Measurements from ENCODE around the gene PDZD7.

PDZD7 gene

DNA sequence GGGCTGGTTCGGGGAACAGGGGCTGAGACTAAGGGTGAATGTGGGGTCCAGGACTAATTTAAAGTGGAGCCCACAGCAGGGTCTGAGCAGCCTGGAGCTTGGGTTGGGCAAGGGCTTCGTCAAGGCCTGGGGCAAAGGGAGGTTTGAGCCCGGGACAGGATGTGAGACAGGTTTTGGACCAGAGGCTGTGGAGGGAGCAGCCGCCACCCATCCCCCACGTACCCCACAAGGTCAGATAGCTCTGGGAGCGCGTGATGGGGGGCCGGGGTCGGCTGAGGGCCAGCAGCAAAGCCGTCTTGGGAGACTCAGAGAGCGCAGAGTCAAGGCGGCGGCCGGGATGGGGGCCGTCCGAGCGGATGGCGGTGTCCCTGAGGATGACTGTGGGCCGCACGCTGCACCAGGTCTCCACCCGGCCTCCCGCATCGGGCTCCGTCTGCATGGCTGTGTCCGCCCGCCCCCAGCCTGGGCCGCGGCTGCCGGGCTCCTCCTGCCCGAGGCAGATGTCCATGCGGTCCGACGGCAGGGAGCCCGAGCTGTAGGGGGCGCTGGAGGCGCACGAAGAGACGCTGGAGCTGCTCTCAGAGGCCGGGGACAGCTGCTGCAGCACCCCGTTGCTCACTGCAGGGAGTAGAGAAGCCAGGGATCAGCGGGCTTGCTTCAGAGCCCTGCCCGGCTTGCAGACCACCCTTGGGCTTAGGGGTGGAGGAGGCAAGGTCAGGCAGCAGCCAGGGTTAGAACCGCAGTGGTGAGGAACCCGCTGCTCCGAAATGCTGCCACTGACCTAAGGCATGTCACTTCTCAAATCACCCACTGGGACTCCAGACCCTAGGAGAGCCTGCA, 12.1 kb downstream of the PDZD7 start:
- peak; percentile 79 for DNase-seq (ENCODE audit: low read depth)

DNA sequence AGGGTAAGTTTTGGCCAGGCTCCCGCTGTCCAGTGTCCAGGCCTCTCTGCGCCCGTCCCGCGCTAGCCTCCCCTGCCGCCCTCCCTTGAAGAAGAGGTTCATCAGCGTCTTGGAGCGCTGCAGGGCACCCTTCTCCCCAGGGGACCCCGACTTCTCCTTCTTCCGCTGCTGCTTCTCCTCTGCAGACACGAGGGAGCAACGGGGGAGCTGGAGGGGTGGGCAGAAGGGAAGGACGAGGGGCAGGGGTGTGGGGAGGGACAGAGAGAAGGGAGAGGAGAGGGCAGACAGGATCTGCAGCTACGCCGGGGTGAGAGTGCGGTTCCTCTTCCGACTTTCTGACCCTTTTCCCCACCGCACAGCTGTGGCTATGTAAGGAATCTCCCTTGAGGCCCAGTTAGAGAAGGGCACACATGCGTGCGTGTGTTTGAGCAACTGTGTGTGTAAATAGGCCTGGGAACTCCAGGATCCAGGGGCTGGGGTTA, 12.8 kb downstream of the PDZD7 start:
- DNase-seq (ENCODE audit: low read depth), result no peak

DNA sequence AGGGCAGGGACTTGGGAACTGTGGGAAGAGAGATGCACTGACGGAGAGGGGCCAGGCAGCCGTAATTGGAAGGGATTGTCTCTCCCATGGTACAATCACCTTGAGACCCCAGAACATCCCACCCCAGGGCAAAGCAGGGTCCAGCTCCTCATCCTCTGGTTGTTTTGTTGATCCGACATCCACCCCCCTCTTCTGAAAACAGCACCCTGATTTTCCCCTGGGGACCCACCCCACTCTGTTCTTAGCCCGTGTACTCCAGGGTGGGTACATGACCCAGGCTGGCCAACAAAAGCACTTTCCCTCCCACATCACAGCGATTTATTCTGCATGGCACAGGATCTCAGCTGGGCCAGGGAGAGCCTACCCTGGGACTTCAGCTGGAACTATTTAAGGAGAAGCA, 14.1 kb downstream of the PDZD7 start:
- no peak for DNase-seq (ENCODE audit: low read depth)

DNA sequence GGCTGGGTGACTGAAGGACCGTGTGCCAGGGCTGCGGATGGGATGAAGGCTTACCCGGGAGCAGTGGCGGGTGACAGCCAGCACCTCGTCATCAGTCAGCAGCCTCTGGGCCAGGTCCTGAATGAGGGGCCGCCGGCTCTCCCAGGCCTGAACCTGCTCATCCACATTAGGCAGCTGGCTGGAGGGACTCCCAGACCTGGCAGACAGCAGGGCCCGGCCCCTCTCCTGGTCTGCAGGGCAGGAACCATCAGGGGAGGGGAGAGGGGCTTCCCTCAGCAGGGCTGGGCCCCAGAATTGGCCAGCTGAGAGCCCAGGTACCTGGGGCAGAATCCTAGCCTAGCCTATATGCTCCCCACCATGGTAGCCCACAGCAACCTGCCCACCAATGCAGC, 15.4 kb downstream of the PDZD7 start:
- DNase-seq (ENCODE audit: low read depth), result no peak

DNA sequence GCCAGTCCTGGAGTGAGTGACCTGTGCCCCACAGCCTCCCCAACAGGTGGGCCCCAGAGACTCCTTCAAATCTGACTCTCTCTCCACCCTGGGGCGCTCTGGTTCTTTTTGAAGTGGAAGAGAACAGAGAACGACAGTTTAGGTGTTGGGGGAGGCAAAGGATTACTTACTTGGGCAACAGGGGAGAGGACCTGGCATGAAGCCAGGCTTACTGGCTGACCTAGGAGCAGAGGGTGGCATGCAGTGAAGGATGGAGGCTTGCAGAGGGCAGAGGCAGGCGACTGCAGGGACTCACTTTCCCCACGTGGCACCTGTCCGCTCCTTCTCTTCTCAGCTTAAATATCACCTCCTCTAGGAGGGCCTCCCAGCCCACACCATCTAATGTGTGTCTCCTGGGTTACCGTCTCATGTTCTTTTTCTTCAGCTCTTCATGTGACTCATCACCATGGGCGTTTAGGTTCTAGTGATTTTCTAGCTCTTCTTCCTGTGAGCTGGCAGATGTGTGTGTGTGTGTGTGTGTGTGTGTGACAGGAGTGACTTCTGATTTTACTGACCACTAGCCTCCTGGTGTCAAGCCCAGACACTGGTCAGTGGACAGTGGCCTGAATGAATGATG, 15.9 kb downstream of the PDZD7 start:
- DNase-seq (ENCODE audit: low read depth), result peak; percentile 93

DNA sequence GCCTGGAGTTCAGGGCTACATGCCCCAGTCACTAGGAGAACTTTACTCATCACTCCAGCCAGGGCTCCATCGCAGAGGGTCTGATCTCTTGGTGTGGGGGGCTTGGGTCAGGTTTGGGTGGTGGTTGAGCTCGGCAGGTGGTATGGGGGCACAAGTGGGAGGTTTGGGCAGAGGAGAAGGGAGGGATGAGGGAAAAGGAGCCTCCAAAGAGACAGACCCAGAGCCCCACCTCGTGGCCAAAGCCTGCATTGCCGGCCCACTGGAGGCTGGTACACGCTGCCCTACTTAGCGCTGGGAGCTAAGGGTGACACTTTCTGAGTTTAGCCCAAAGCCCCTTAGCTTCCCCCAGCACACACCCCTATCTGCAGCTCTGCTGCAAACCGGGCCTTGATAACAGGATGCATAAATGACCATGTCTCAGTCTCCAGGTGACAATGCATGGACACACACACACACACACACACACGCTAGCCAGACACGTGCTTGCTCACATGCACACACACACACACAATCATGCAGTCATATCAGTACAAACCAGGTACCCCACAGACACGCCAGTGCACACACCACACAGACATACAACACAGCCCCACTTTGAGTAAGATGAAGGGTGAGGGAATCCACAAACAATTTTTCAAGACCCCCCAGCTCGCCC, 16.6 kb downstream of the PDZD7 start:
- peak; percentile 47 for DNase-seq (ENCODE audit: low read depth)

DNA sequence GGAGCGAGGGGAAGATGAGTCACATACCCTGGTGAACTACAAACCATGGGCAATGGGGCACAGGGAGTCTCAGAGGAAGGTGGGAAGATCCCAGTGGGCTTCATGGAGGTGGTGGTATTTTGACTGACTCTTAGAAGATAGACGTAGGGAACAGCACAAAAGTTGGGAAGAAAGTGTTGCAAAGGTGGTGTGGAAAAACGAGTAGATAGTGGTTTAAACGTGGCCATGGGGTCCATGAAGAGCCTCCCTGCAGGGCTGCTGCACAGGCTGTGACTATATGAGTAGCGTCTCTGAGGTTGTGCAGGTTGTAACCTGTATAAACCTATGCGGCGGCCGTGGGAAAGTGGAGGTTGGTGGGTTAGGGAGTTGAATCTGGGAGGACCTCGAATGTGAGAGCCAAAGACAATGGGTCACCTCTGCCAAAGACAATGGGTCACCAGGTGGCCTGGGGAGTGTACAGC, 17.5 kb downstream of the PDZD7 start:
- DNase-seq (ENCODE audit: low read depth), result no peak

DNA sequence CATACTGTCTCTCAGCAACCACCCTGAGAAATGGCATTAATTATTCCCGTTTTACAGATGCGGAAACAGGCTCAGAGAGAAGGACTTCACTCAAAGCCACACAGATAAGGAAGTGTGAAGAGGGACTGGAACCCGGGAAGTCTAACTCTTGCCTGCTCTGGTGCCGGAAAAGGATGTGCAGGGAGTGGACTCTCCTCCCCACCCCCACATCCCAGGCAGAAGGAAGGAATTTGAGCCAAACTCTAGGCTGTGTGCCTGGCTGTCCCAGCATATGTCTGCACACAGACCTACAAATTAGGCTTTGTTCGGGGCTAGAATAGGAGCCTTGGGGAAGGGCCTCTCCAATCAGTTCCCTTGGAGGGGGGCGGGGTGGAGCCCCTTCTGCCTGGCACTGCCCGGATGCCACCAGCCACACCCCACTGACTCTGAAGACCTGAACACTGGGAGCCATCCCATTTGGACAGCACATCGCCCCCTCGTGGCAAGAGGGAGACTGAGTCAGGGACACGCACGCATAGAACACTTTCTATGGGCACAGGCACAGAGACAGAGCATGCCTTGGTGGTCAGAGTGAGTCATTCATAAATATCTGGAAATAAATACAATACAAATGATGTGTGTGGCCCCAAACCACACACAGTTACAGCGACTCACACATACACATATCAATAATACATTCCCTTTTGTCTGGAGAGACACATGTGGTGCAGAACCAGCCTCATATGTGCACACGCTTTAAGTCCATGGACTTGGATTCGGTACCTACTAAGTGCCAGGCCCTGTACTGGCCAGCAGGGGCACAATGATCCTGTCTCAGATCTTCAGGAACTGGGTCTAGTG, 18.2 kb downstream of the PDZD7 start:
- DNase-seq (ENCODE audit: low read depth), result peak; percentile 88

DNA sequence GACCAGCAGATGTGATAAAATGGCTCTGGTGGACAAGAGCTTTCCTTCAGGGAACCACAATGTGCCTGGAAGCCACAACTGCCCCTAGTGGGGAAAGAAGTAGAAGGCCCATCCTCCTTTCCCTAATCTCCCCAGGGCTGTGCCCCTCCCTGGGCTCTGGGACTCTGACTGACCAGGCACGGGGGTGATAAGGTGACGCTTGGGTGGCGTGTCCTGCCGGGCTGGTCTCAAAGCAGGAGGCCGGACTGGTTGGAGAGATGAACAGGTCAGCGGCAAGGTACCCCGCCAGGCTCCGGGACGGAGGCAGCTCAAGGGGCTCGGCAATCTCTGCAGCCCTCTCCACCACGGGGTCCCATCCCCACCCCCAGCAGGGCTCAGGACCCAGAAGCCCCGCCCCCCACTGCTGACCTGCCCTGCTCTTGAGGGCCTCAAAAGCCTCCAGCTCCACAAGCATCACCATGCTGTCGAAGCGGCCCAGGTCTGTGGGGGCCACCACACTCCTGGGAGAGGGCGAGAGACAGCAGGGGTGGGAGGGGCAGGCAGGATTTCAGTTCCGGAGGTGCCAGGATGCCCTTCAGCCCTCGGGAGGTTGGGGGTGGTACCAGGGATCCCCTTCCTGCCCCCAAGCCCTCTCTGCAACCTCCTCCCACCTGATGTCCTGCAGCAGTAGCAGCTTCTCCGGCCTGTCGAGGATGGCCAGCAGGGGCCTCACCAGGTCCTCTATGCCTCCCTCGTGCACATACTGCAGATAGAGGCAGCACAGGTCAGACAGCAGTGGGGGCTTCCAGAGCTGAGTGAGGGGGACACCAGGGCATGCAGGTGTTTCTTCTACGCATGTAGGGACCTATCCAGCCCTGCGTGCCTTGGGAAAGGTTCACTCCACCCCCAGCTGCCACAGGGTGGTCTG, 19.2 kb downstream of the PDZD7 start:
- no peak for DNase-seq (ENCODE audit: low read depth)

DNA sequence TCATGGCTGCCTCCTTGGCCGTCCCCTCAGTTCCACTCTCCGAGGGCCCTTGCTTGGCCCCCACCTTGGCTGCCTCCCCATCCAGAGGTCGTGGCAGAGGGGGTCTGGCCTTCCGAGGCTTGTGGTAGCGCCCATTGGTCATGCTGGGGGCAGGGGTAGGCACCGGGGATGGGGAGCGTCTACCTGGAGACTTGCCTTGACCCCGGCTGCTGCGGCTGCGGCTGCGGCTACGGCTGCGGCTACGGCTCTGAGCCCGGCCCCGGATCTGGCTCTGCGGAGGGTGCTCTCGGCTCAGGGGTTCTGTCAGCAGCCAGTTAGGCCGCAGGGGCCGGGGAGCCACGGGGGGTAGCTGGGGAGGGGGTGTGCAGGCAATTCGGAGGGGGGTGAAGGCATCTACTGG, 20.6 kb downstream of the PDZD7 start:
- no peak for DNase-seq (ENCODE audit: low read depth)

DNA sequence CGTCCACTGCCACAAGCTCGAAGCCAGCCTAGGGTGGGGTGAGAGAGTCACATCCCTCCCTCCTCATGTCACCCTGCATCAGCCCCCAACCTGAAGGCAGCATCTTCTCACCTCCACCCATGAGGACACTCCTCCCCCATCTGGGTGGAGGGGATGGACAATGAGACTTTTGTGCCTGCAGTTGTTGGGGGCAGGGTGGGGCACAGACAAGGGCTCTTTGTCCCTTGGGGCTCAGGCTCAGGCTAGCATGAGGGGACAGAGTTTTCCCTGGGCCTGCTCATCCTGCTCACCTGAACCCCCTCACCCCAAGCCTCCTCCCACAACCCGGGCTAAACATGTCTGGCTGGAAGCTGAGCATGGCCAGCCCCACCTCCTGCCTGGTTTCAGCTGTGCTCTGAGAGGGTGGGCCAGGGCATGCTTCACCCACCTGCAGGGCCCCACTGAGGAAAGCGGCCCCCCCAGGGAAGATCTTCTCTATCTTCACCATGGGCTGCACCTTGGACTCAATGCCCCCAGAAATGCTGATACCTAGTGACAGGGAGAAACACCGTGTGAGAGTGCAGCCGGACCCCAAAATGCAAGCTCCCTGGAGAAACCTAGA, 22.0 kb downstream of the PDZD7 start:
- no peak for DNase-seq (ENCODE audit: low read depth)

DNA sequence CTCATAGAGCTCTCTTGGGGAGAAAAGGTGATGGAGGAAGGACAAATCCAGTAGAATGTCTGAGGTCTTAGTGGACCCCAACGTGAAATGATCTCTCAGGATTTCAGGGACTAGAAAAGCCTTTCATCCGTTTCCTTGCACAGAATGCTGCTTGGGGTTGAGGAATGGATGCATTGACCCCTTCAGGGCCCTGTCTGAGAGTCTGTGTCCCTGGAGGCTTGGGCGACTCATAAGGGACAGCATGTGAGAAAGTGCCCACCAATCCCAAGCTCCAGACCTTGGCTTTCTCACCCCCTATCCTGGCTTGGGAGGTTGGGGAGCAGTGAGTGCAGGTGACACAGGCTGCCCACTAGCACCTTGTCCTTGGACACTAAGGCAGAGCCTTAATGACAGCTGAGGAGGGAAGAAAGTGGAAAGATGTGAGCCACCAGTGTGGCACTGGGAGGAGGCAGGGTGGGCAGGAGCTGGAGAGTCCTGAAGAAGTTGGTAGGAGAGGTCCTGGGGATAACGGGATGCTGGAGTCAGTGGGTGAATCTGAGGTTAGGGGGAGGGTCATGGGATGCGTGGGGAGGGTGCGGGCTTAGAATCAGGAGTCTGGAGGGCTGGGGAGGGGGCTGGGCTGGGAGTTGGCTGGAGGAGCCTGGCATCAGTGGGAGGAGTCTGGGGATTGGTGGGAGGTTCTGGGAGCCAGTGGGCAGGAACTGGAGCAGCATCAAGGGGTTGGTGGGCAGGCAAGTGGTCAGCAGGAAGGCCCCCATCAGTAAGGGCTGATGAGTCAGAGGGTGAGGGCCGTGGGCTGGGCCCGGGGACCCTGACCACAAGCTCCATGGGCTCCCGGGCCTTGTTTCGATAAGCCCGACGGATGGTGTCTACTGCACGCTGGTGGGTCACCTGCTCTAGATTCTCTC, 22.8 kb downstream of the PDZD7 start:
- DNase-seq (ENCODE audit: low read depth), result no peak

DNA sequence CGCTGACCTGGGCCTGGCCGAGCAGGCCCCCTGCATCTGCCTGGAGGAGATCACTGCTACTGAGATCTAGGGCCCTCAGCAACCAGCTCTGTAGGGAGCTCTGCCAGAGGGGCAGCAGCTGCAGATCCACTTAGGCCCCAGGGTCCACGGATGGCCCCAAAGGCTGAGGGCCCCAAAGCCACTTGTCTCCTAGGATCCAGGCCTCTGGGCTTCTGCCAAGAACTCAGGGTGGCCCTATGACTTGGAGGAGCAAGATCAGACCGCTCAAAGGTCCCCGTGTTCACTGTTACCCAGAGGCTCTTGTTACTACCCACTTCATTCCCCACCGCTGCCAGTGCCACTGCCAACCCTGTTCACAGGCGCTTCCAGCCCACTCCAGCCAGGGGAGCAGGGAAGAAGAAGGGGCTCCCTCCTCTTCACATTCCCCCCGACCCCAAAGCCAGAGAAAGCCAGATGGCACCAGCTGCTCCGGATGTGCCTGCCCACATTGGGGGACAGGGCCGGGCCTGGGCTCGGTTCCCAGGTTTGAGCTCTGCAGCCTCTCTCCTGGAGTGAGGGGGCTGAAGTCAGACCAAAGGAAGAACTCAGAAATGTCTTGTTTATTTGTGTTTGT, 23.7 kb downstream of the PDZD7 start:
- DNase-seq (ENCODE audit: low read depth), result peak; percentile 18

DNA sequence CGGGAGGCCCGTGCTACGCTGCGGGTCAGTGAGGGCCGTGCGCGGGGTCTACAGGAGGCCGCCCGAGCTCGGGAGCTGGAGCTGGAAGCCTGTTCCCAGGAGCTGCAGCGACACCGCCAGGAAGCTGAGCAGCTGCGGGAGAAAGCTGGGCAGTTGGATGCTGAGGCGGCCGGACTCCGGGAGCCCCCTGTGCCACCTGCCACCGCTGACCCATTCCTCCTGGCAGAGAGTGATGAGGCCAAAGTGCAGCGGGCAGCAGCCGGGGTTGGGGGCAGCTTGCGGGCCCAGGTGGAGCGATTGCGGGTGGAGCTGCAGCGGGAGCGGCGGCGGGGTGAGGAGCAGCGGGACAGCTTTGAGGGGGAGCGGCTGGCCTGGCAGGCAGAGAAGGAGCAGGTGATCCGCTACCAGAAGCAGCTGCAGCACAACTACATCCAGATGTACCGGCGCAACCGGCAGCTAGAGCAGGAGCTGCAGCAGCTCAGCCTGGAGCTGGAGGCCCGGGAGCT, 24.3 kb downstream of the PDZD7 start:
- DNase-seq (ENCODE audit: low read depth), result no peak

DNA sequence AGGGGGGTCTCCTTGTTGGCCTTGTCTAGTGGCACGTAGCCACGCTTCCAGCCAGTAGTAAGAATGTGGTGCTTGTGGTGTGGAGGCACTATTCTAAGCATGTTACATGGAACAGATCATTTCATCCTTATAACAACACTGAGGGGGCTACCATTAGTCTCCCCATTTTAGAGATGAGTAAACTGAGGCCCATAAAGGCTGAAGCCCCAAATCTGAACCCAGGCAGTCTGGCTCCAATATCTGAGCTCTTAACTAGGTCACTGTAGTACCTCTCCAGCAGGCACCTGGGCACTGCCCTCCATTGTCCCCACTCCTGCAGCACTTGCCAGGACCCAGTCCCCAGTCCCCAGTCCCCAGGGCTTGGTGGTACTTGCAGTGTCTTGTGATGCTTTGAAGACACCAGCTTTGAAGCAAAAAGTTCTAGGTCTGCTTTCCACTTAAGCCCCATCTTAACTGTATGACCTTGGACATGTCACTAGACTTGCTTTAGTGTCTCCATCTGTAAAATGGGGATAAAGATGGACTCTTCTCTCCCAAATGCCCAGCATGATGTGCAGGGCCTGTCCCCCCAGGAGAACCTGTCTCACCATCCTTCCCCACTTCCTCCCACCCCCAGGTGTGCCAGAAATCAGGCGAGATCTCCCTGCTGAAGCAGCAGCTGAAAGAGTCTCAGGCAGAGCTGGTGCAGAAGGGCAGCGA, 24.9 kb downstream of the PDZD7 start:
- no peak for DNase-seq (ENCODE audit: low read depth)

DNA sequence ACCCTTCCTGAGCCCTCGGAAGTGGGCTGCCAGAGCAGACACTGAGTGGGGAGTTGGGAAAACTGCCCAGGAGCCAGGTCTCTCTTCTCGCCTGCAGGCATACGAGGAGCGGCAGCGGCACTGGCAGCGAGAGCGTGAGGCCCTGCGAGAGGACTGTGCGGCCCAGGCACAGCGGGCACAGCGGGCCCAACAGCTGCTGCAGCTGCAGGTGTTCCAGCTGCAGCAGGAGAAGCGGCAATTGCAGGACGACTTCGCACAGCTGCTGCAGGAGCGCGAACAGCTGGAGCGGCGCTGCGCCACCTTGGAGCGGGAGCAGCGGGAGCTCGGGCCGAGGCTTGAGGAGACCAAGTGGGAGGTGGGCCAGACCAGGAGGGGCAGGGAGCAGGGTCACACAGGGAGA, 25.6 kb downstream of the PDZD7 start:
- DNase-seq (ENCODE audit: low read depth), result no peak

DNA sequence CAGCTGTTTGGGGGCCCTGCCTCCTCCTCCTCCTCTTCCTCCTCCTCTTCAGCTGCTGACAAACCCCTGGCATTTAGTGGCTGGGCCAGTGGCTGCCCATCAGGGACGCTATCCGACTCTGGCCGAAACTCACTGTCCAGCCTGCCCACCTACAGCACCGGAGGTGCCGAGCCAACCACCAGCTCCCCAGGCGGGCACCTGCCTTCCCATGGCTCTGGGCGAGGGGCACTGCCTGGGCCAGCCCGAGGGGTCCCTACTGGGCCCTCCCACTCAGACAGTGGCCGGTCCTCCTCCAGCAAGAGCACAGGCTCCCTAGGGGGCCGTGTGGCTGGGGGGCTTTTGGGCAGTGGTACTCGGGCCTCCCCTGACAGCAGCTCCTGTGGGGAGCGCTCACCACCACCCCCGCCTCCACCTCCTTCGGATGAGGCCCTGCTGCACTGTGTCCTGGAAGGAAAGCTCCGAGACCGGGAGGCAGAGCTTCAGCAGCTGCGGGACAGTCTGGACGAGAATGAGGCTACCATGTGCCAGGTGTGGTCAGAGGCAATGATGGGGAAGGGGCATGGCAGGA, 27.2 kb downstream of the PDZD7 start:
- no peak for DNase-seq (ENCODE audit: low read depth)

DNA sequence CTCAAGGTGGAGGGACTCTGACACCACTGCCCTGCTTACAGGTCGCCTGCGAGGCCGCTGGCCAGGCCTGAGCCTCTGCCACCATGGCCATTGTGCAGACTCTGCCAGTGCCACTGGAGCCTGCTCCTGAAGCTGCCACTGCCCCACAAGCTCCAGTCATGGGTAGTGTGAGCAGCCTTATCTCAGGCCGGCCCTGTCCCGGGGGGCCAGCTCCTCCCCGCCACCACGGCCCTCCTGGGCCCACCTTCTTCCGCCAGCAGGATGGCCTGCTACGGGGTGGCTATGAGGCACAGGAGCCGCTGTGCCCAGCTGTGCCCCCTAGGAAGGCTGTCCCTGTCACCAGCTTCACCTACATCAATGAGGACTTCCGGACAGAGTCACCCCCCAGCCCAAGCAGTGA, 28.5 kb downstream of the PDZD7 start:
- no peak for DNase-seq (ENCODE audit: low read depth)
